ENCODE data around the gene EPHA8.

The EPHA8 gene

GRCh38 chr1:22534951-22535350, 28.3 kb upstream of the EPHA8 start:
- H3K4me3 ChIP-seq (ENCODE audit: severe bottlenecking): no peak overlapping the region
- no peak overlapping the region for H3K27ac ChIP-seq (ENCODE audit: poor library complexity, severe bottlenecking)
- no peaks in the 10 kb centered on the region for H3K4me1 ChIP-seq (ENCODE audit: insufficient read depth, poor library complexity, severe bottlenecking)
- H3K9me3 ChIP-seq (ENCODE audit: severe bottlenecking): no peaks in the 10 kb centered on the region
- ATAC-seq (ENCODE audit: low read depth) (no peak), DNase-seq (ENCODE audit: low spot score) (no peak)
- no peaks in the 10 kb centered on the region for H3K27me3 ChIP-seq (ENCODE audit: insufficient read depth, poor library complexity, severe bottlenecking)
- H3K36me3 ChIP-seq (ENCODE audit: low read depth): no peaks in the 10 kb centered on the region
- no peak for TF ChIP-seq CTCF (IDR thresholded peaks at IDR 0.05; ENCODE audit: poor library complexity, severe bottlenecking)

- Histone ChIP-seq H3K4me1 (ENCODE audit: insufficient read depth, poor library complexity, severe bottlenecking) (peaks cover under 1% of the 10 kb centered on the region), H3K36me3 (ENCODE audit: low read depth) (no peaks in the 10 kb centered on the region), H3K27me3 (ENCODE audit: insufficient read depth, poor library complexity, severe bottlenecking) (no peaks in the 10 kb centered on the region), H3K4me3 (ENCODE audit: severe bottlenecking) (no peak overlapping the region), H3K9me3 (ENCODE audit: severe bottlenecking) (no peaks in the 10 kb centered on the region), H3K27ac (ENCODE audit: poor library complexity, severe bottlenecking) (no peak overlapping the region)
- DNase-seq (ENCODE audit: low spot score): no peak
- no peak for TF ChIP-seq CTCF (IDR thresholded peaks at IDR 0.05; ENCODE audit: poor library complexity, severe bottlenecking)
- ATAC-seq (ENCODE audit: low read depth): no peak
These were observed 27.9 kb upstream of the EPHA8 start for GRCh38 chr1:22535399-22535798.

DNA sequence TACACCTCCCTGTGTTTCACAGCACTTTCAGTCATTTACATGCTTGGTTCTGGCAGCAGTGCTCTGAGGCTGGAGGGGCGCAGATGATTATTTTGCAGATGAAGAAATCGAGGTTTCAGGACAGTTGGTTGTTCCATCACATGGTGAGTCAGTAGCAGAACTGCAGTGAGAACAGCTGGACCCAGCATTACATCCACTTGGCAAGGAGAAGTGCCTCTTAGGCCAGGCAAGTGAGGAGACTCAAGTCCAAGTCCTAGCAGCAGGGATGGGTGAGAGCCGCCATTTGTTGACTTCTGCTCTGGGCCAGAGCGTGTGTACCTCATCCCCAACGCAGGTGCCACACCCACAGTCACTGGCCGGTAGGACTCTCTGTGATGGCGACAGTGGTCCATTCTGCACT, 26.8 kb upstream of the EPHA8 start:
- peaks cover 2% of the 10 kb centered on the region for H3K4me1 ChIP-seq (ENCODE audit: insufficient read depth, poor library complexity, severe bottlenecking)
- H3K4me3 ChIP-seq (ENCODE audit: severe bottlenecking): no peak overlapping the region
- no peaks in the 10 kb centered on the region for H3K36me3 ChIP-seq (ENCODE audit: low read depth)
- no peak for TF ChIP-seq CTCF (IDR thresholded peaks at IDR 0.05; ENCODE audit: poor library complexity, severe bottlenecking)
- DNase-seq (ENCODE audit: low spot score): no peak
- no peak overlapping the region for H3K27ac ChIP-seq (ENCODE audit: poor library complexity, severe bottlenecking)
- H3K27me3 ChIP-seq (ENCODE audit: insufficient read depth, poor library complexity, severe bottlenecking): no peaks in the 10 kb centered on the region
- no peak for ATAC-seq (ENCODE audit: low read depth)
- no peaks in the 10 kb centered on the region for H3K9me3 ChIP-seq (ENCODE audit: severe bottlenecking)

DNA sequence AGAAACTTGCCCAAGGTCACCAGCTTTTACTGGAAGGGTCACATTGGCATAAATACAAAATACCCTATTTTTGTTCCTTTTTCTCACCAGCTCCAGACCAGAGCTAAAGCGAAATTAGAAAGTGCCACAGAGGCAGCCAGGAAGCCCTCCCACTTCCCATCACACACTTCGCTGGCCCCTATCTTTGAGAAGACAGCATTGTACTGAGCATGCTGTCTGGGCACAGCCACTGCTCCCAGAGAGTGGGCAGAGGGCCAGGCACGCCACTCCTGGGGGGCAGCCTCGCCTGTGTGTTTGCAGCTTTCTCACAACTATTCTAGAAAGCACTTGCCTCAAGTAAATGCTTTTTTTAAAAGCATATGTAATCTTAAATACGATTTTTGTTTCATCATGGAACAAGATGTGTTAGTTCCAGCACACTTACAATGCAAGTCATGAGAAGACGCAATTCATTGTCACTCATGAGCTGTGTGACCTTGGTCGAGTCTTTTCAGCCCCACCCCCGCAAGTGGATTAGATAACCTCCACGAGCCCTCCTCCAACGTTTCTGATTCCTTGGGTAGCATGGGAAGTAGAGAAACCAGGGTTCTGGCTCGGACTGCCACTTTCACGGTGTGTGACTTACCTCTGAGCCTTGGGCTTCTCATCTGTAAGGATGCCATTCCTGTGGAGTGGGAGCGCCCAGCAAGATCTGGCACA, 25.7 kb upstream of the EPHA8 start:
- no peaks in the 10 kb centered on the region for H3K36me3 ChIP-seq (ENCODE audit: low read depth)
- peaks cover 2% of the 10 kb centered on the region for H3K4me1 ChIP-seq (ENCODE audit: insufficient read depth, poor library complexity, severe bottlenecking)
- H3K9me3 ChIP-seq (ENCODE audit: severe bottlenecking): no peaks in the 10 kb centered on the region
- no peak overlapping the region for H3K4me3 ChIP-seq (ENCODE audit: severe bottlenecking)
- no peaks in the 10 kb centered on the region for H3K27me3 ChIP-seq (ENCODE audit: insufficient read depth, poor library complexity, severe bottlenecking)
- no peak for TF ChIP-seq CTCF (IDR thresholded peaks at IDR 0.05; ENCODE audit: poor library complexity, severe bottlenecking)
- no peak for ATAC-seq (ENCODE audit: low read depth)
- DNase-seq (ENCODE audit: low spot score): no peak
- H3K27ac ChIP-seq (ENCODE audit: poor library complexity, severe bottlenecking): no peak overlapping the region

GRCh38 chr1:22539510-22540118, 23.7 kb upstream of the EPHA8 start:
- Histone ChIP-seq H3K27ac (ENCODE audit: poor library complexity, severe bottlenecking) (no peak overlapping the region), H3K27me3 (ENCODE audit: insufficient read depth, poor library complexity, severe bottlenecking) (no peaks in the 10 kb centered on the region), H3K36me3 (ENCODE audit: low read depth) (no peaks in the 10 kb centered on the region), H3K4me3 (ENCODE audit: severe bottlenecking) (no peak overlapping the region), H3K4me1 (ENCODE audit: insufficient read depth, poor library complexity, severe bottlenecking) (peaks cover 2% of the 10 kb centered on the region), H3K9me3 (ENCODE audit: severe bottlenecking) (no peaks in the 10 kb centered on the region)
- DNase-seq (ENCODE audit: low spot score) (no peak), ATAC-seq (ENCODE audit: low read depth) (no peak)
- no peak for TF ChIP-seq CTCF (IDR thresholded peaks at IDR 0.05; ENCODE audit: poor library complexity, severe bottlenecking)
